Adrenal gland (tissue), 5 donors: ENCODE measurements around the gene HSDL2.

Experiments
- POLR2A ChIP-seq, 2 donors: fragments of 450-650 bp; IDR thresholded peaks; one replicate each; pipeline ENCODE4 v1.6.1; 2017; ENCODE audit warnings: antibody characterized with exemption in 2 of 2, mild to moderate bottlenecking in 2 of 2, moderate library complexity in 1 of 2
- TF ChIP-seq, protein P1 (sequence below), 6 experiments: fragments of 450-650 bp in 4 of 6; fragments of 200-600 bp in 2 of 6; sonication (generic) in 1 of 6; IDR thresholded peaks; 1 replicate in 5 of 6; 2 replicates in 1 of 6; pipeline versions ENCODE4 v1.5.1 to v1.8.0; 2016 to 2021; ENCODE audit warnings: antibody characterized with exemption in 6 of 6, mild to moderate bottlenecking in 2 of 6, moderate library complexity in 1 of 6
- donor health status: DM: no; HTN: no; CAD: no.

- no peak for TF ChIP-seq POLR2A (IDR thresholded peaks at IDR 0.05)
- TF ChIP-seq, protein P1, sequence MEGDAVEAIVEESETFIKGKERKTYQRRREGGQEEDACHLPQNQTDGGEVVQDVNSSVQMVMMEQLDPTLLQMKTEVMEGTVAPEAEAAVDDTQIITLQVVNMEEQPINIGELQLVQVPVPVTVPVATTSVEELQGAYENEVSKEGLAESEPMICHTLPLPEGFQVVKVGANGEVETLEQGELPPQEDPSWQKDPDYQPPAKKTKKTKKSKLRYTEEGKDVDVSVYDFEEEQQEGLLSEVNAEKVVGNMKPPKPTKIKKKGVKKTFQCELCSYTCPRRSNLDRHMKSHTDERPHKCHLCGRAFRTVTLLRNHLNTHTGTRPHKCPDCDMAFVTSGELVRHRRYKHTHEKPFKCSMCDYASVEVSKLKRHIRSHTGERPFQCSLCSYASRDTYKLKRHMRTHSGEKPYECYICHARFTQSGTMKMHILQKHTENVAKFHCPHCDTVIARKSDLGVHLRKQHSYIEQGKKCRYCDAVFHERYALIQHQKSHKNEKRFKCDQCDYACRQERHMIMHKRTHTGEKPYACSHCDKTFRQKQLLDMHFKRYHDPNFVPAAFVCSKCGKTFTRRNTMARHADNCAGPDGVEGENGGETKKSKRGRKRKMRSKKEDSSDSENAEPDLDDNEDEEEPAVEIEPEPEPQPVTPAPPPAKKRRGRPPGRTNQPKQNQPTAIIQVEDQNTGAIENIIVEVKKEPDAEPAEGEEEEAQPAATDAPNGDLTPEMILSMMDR (IDR thresholded peaks at IDR 0.05), result no peak
Measured at GRCh38 chr9:112489876-112490666, 110.2 kb downstream of the HSDL2 start.
